GM10847 (cell line): ENCODE data around the gene NME3.
A peak's percentile ranks its signal among the peaks of the same experiment; 100 is the strongest.

Experiments
- POLR2A ChIP-seq: IDR thresholded peaks from 2 replicates; pipeline ENCODE4 v1.6.1; 2011; ENCODE audit not compliant: insufficient read length; ENCODE audit errors: extremely low read depth

Gene NME3

GRCh38 chr16:1788095-1788707 is 16.9 kb upstream of the NME3 start:
- TF ChIP-seq POLR2A, result no peak

DNA sequence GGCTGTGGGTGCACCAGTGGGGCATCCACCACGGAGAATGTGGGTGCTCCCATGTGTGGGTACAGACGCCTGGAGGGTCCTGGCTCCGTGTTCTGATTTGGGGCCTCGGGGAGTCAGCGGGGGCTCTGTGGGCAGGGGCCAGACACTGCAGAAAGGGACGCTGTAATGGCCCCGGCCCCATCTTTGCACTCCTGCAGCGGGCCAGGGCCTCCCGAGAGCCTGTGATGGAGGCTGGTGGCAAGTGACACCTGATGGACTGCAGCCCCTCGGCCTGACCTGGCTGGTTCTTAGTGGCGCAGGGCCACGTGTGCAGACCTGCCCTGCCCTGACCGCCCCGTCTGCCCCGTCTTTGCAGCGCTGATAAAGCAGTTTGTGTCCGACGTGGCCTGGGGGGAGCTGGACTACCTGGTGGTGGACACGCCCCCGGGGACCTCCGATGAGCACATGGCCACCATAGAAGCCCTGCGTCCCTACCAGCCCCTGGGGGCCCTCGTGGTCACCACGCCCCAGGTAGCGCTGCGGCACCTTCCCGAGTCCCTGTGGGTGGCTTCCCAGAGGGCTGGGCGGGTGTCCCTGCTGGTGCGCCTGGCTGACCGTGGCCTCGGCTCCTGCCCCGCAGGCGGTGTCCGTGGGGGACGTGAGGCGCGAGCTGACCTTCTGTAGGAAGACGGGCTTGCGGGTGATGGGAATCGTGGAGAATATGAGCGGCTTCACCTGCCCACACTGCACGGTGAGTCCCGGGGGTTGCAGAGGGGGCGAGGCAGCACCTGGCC is 16.2 kb upstream of the NME3 start:
- TF ChIP-seq POLR2A, result no peak

DNA sequence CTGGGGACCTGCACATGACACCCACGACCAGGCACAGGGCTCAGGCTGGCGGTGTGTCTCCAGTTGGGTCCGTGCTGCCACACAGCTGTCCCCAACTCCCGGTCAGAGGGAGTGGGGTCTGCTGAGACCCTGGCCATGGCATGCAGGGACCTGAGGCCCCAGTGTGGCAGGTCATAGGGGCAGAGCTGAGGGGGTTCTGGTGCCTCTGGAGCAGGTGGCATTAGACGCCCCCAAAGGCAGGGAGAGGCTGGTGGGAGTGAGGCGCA is 15.6 kb upstream of the NME3 start:
- no peak for TF ChIP-seq POLR2A

DNA sequence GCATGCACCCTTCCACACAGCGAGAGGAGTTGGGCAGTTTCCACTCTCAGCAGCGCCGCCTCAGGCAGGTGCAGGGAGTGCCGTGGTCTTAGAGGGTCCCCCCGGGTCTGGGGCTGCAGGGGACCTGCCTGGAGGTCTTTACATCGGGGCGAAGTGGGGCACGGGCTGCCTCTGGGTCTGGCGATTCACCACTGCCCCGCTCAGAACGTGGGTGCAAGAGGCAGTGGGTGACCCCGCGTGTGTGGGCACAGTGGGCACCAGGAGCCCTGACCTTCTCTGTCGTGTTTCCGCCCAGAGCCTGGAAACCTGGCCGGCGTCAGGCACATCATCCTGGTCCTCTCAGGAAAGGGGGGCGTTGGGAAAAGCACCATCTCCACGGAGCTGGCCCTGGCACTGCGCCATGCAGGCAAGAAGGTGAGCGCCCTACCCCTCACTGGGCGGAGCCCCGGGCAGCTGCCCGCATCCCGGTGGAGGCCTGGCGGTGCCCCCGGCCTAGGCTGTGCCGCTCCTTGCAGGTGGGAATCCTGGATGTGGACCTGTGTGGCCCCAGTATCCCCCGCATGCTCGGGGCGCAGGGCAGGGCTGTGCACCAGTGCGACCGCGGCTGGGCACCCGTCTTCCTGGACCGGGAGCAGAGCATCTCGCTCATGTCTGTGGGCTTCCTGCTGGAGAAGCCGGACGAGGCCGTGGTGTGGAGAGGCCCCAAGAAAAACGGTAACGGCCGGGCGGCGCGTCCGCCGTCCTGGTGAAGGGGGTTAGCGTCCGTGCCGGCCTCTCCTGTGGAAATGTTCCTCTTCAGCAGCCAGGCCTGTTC is 15.1 kb upstream of the NME3 start:
- no peak for TF ChIP-seq POLR2A

- TF ChIP-seq POLR2A, result no peak
Observed at GRCh38 chr16:1785846-1786170, 14.5 kb upstream of the NME3 start.

DNA sequence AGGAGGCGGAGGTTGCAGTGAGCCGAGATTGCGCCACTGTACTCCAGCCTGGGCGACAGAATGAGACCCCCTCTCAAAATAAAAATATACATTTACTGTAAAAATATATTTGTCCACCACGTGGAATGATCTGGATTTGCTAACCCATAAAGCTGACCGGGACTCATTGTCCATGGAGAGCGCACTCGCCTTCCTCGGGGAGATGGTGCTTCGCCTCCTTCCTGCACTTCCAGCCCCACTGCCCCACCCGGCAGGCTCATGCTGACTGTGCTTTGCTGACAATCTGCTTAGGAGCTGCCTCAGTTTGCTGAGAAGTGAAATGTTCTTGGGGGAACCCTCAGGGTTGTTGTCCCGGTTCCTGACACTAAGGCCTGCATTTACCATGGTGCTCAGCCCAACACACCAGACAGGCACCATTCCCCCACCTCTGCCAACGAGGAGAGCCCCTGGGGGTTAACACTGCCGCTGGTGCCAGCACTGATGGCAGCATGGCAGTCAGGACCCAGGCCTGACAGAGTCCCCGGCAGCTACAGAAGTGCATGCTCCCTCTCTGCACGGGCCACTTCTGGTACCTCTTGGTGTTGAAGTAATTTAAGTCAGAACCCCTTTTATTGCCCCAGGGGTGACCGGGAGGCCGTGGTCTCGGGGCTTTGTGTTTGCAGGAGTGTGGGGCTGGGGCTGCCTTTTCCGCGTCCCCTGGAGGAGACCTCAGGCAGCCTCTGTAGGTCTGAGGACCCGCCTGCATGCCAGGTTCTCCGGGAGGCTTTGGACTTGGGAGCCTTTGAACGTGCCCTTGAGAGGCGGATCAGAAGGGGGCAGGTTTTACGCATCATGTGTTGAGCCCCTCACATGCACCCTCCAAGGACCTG is 13.9 kb upstream of the NME3 start:
- no peak for TF ChIP-seq POLR2A

GRCh38 chr16:1782408-1783264 is 11.3 kb upstream of the NME3 start, which contains the start of the genes NUBP2 and SPSB3:
Gene NUBP2 (plus strand): TSS chr16:1782960. CDS start chr16:1783021, 61 bp downstream.
Gene SPSB3 (minus strand): TSS chr16:1782571. CDS start chr16:1781483, 1,088 bp downstream.
- peak; percentile 69 for TF ChIP-seq POLR2A

DNA sequence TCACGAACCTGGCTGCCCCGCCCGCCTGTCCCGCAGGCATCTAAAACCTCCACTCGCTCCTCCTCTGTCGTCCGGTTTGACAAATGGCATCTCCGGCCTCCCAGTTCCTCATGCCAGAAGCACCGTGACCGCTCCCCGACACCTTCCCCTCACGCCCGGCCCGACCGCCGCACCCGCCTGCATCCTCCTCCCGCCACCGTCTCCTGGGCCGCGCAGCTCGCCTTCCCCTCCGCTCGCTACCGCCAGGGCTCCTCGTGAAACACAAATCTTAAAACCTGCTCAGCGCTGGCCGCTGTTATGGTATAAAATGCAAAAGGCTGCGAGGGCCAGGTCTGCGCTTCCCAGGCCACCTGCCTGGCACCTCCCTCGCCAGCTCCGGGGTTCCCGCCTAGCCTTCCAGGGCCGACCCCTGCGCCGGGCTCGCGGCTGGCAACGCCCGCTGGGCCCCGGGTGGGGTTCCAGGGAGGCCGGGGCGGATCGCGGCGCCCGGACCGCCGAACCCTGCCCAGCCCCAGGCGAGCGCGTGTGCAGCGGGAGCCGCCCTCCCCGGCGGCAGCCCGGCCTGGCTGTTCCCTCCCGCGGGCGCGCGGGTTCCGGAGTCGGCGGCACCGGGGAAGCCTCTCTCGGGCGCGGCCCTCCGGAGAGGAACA is 10.5 kb upstream of the NME3 start:
- TF ChIP-seq POLR2A, result no peak

- TF ChIP-seq POLR2A, result no peak
Observed at GRCh38 chr16:1781254-1781653, 9.9 kb upstream of the NME3 start.

- no peak for TF ChIP-seq POLR2A
Observed at GRCh38 chr16:1780677-1781072, 9.3 kb upstream of the NME3 start.

DNA sequence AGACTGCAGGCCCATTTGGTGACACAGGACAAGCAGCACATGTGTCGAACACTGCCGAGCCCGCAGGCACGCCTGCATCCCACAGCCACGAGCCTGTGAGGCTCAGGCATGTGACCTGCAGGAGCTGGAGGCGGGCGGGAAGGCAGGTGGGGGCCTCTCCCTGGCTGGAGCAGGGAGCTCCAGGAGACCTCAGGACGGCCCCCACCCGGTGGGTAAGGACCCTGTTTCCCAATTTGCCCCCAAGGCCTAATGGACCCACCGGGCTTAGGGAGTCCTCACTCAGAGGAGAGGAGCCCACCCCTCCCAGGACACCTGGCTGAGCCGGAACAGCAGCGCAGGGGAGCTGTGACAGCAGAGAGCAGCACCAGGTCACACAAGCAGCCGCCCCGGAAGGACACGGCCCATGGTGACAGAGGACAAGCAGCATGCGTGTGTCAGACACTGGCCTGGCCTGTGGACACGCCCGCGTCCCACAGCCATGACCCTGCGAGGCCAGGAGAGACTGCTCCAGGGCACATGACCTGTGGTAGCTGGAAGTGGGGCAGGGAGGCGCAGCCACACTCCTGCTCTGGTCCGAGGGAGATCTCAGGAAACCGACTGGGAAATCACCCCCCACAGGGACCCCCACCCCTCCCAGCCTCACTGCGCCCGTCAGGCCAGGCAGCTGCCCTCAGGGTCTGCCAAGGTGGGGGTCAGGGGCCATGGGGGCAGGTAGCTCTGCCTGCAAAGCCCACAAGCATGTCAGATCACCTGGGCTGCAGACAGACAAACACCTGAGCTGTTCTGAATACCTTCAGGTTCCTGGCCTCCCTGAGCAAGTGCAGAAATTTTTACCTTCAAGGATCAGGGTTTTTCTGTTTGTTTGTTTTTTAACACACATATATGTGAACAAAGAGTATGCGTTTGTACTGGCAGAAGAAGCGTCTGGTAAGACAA is 8.7 kb upstream of the NME3 start:
- TF ChIP-seq POLR2A, result no peak

GRCh38 chr16:1779234-1779701 is 7.9 kb upstream of the NME3 start:
- no peak for TF ChIP-seq POLR2A
